GM18508 (cell line): ENCODE data around the gene ACVR1C.

Source experiments
- ATAC-seq: cut with Tn5 transposase; IDR thresholded peaks from one replicate; pipeline ENCODE4 v1.9.1; 2021; ENCODE audit warnings: moderate number of reproducible peaks; ENCODE audit not compliant: insufficient read depth, unreplicated experiment

Gene ACVR1C

GRCh38 chr2:157628477-157629415 is at the start of gene ACVR1C:
TSS of gene ACVR1C (minus strand) at chr2:157628864. CDS start at chr2:157628644, 220 bp downstream.
- peak; percentile 53 for ATAC-seq

GRCh38 chr2:157677941-157678340 is 49.3 kb upstream of the ACVR1C start:
- ATAC-seq: no peak

GRCh38 chr2:157672129-157672528 is 43.5 kb upstream of the ACVR1C start:
- no peak for ATAC-seq

GRCh38 chr2:157662401-157662800 is 33.7 kb upstream of the ACVR1C start:
- ATAC-seq: no peak

- ATAC-seq: no peak
These were observed 33.1 kb upstream of the ACVR1C start for GRCh38 chr2:157661776-157662175.

- no peak for ATAC-seq
These were observed 29.2 kb upstream of the ACVR1C start for GRCh38 chr2:157657858-157658257.

- ATAC-seq: no peak
These were observed 28.4 kb upstream of the ACVR1C start for GRCh38 chr2:157657101-157657500.

- no peak for ATAC-seq
These were observed 16.1 kb upstream of the ACVR1C start for GRCh38 chr2:157644776-157645175.

- ATAC-seq: no peak
These were observed 3.2 kb upstream of the ACVR1C start for GRCh38 chr2:157631861-157632260.

- ATAC-seq: no peak
These were observed 829 bp downstream of the ACVR1C start for GRCh38 chr2:157627594-157628476.

GRCh38 chr2:157625296-157625695 is 3.4 kb downstream of the ACVR1C start:
- no peak for ATAC-seq

- ATAC-seq: no peak
These were observed 7.7 kb downstream of the ACVR1C start for GRCh38 chr2:157620956-157621355.

- no peak for ATAC-seq
These were observed 16.9 kb downstream of the ACVR1C start for GRCh38 chr2:157611726-157612125.

- no peak for ATAC-seq
These were observed 17.6 kb downstream of the ACVR1C start for GRCh38 chr2:157611110-157611509.

- ATAC-seq: no peak
These were observed 22.1 kb downstream of the ACVR1C start for GRCh38 chr2:157606534-157606933.

- ATAC-seq: no peak
These were observed 25.5 kb downstream of the ACVR1C start for GRCh38 chr2:157603198-157603597.

GRCh38 chr2:157601807-157602206 is 26.9 kb downstream of the ACVR1C start:
- ATAC-seq: no peak

- no peak for ATAC-seq
These were observed 31.5 kb downstream of the ACVR1C start for GRCh38 chr2:157596992-157597681.

- no peak for ATAC-seq
These were observed 35.3 kb downstream of the ACVR1C start for GRCh38 chr2:157593411-157593810.

GRCh38 chr2:157592948-157593347 is 35.7 kb downstream of the ACVR1C start:
- ATAC-seq: no peak
